HCT116 (cell line): ENCODE measurements around the gene FBLL1. TPM values are rescaled to one million over a fixed set of nuclear protein-coding genes. Genes with fewer than 3 reads are reported as not detected.

Source experiments
- ATAC-seq: fragments of 200-7000 bp; cut with Tn5 transposase; 2 replicates; pipeline ENCODE4 v1.9.1; 2020; ENCODE audit warnings: mild to moderate bottlenecking, moderate library complexity
- BruUV-seq: library from RNA; stranded (reverse); fragments of 400-500 nt; replicated peaks from 2 replicates; lab custom pipeline; 2021; lab: Mats Ljungman, UMichigan
- CTCF ChIA-PET: fragments of 300-600 bp; sonication (Branson Sonifier 250); formaldehyde crosslinking; loops from one replicate; lab custom pipeline; 2021; ENCODE audit warnings: antibody characterized with exemption; lab: Charles Lee
- POLR2A ChIA-PET: fragments of 300-600, 350-600 bp; sonication (Branson Sonifier 250); formaldehyde crosslinking; loops from one replicate; lab custom pipeline; 2021; ENCODE audit warnings: antibody characterized with exemption; lab: Charles Lee
- RAD21 ChIA-PET, 2 experiments: fragments of 300-600 bp; sonication (Branson Sonifier 250); formaldehyde crosslinking; loops; one replicate each; lab custom pipeline; 2023; ENCODE audit warnings: low total read pairs in 2 of 2; ENCODE audit not compliant: uncharacterized antibody in 2 of 2, unreplicated experiment in 2 of 2, low non-redundant PET in 1 of 2; lab: Charles Lee
- DNase-seq: peaks from one replicate; pipeline ENCODE4 v3.0.0-alpha.2; 2010; ENCODE audit warnings: low read depth, low spot score
- H2AFZ ChIP-seq: fragments of 200-600 bp; shearing (Covaris generic), sonication (generic); 2 replicates; pipeline ENCODE4 v1.6.1; 2017; ENCODE audit warnings: low read depth, mixed run types, mixed read lengths, antibody characterized with exemption, low read length; ENCODE audit not compliant: poor library complexity, severe bottlenecking
- H3K27ac ChIP-seq: 2 replicates; pipeline ENCODE4 v1.5.1; 2012; ENCODE audit warnings: low read depth, low read length
- H3K27me3 ChIP-seq: fragments of 200-600 bp; sonication (generic); 2 replicates; pipeline ENCODE4 v1.6.1; 2016; ENCODE audit warnings: mixed run types, low read length, mixed read lengths; ENCODE audit not compliant: insufficient read depth
- H3K36me3 ChIP-seq, 2 experiments: fragments of 200-500 bp in 1 of 2; fragments of 200-600 bp in 1 of 2; sonication (Bioruptor generic) in 1 of 2; sonication (generic) in 1 of 2; 2 replicates each; pipeline versions ENCODE4 v1.5.1 to v1.6.1; 2014 to 2016; ENCODE audit warnings: low read length in 2 of 2, inconsistent platforms in 1 of 2, mixed read lengths in 1 of 2, mixed run types in 1 of 2; ENCODE audit not compliant: insufficient read depth in 2 of 2, control insufficient read depth in 1 of 2
- H3K4me1 ChIP-seq, 2 experiments: fragments of 200-600 bp in 1 of 2; sonication (generic) in 1 of 2; 2 replicates each; pipeline versions ENCODE4 v1.5.1 to v1.6.1; 2012 to 2017; ENCODE audit warnings: low read length in 2 of 2, inconsistent platforms in 1 of 2, mild to moderate bottlenecking in 1 of 2, mixed read lengths in 1 of 2, mixed run types in 1 of 2, moderate library complexity in 1 of 2; ENCODE audit not compliant: insufficient read depth in 2 of 2, control insufficient read depth in 1 of 2
- H3K4me2 ChIP-seq: fragments of 200-600 bp; sonication (generic); 2 replicates; pipeline ENCODE4 v1.6.1; 2017; ENCODE audit warnings: mixed run types, low read length, mixed read lengths
- H3K4me3 ChIP-seq, 2 experiments: fragments of 200-600 bp in 1 of 2; sonication (generic) in 1 of 2; replicated peaks in 1 of 2; 2 replicates each; pipeline ENCODE4 v1.5.1; 2011 to 2016; ENCODE audit warnings: low read length in 2 of 2, control low read depth in 1 of 2, low read depth in 1 of 2, mild to moderate bottlenecking in 1 of 2, mixed read lengths in 1 of 2, mixed run types in 1 of 2
- H3K79me2 ChIP-seq: fragments of 200-600 bp; sonication (generic); 2 replicates; pipeline ENCODE4 v1.6.1; 2017; ENCODE audit warnings: mild to moderate bottlenecking, mixed run types, low read length, moderate library complexity, mixed read lengths; ENCODE audit not compliant: insufficient read depth
- H3K9ac ChIP-seq: fragments of 200-600 bp; sonication (generic); 2 replicates; pipeline ENCODE4 v1.6.1; 2016; ENCODE audit warnings: low read length, mixed read lengths
- H3K9me2 ChIP-seq: fragments of 200-600 bp; sonication (generic), shearing (Covaris generic); 2 replicates; pipeline ENCODE4 v1.6.1; 2017; ENCODE audit warnings: mixed run types, mild to moderate bottlenecking, moderate library complexity; ENCODE audit not compliant: insufficient read depth
- H3K9me3 ChIP-seq, 2 experiments: fragments of 200-500 bp in 1 of 2; fragments of 200-600 bp in 1 of 2; sonication (Bioruptor generic) in 1 of 2; sonication (generic) in 1 of 2; 2 replicates each; pipeline ENCODE4 v1.6.1; 2014 to 2017; ENCODE audit warnings: low read length in 2 of 2, mixed read lengths in 2 of 2, inconsistent platforms in 1 of 2, low read depth in 1 of 2, mild to moderate bottlenecking in 1 of 2, mixed run types in 1 of 2, moderate library complexity in 1 of 2; ENCODE audit not compliant: control insufficient read depth in 1 of 2, insufficient read depth in 1 of 2
- H4K20me1 ChIP-seq: fragments of 200-600 bp; sonication (generic), shearing (Covaris generic); 2 replicates; pipeline ENCODE4 v1.6.1; 2017; ENCODE audit warnings: mixed run types, mild to moderate bottlenecking, moderate library complexity; ENCODE audit not compliant: insufficient read depth
- CBX3 ChIP-seq: IDR thresholded peaks from 2 replicates; pipeline ENCODE4 v1.6.1; 2012; ENCODE audit warnings: low read depth
- EGR1 ChIP-seq: IDR thresholded peaks from 2 replicates; pipeline ENCODE4 v1.6.1; 2012; ENCODE audit warnings: low read depth
- EZH2 ChIP-seq: fragments of 200-600 bp; sonication (generic); IDR thresholded peaks from 2 replicates; pipeline ENCODE4 v1.6.1; 2017; ENCODE audit warnings: antibody characterized with exemption, mixed run types
- EZH2phosphoT487 ChIP-seq: fragments of 200-600 bp; IDR thresholded peaks from 2 replicates; pipeline ENCODE4 v1.6.1; 2018; ENCODE audit warnings: antibody characterized with exemption, borderline replicate concordance
- FOSL1 ChIP-seq: IDR thresholded peaks from 2 replicates; pipeline ENCODE4 v1.6.1; 2012; ENCODE audit warnings: low read depth
- JUND ChIP-seq: IDR thresholded peaks from 2 replicates; pipeline ENCODE4 v1.6.1; 2012
- POLR2A ChIP-seq: IDR thresholded peaks from 2 replicates; pipeline ENCODE4 v1.7.0; 2011; ENCODE audit warnings: borderline replicate concordance; ENCODE audit not compliant: insufficient read depth, insufficient read length; ENCODE audit errors: extremely low read depth
- POLR2AphosphoS5 ChIP-seq: IDR thresholded peaks from 2 replicates; pipeline ENCODE4 v1.6.1; 2011; ENCODE audit warnings: mild to moderate bottlenecking, low read depth, low read length, moderate library complexity
- RAD21 ChIP-seq: IDR thresholded peaks from 2 replicates; pipeline ENCODE4 v1.6.1; 2012; ENCODE audit warnings: low read depth, mild to moderate bottlenecking
- SRF ChIP-seq: IDR thresholded peaks from 2 replicates; pipeline ENCODE4 v1.6.1; 2012; ENCODE audit warnings: low read depth
- TCF7L2 ChIP-seq: IDR thresholded peaks from 2 replicates; pipeline ENCODE4 v1.7.0; 2011; ENCODE audit warnings: borderline replicate concordance, inconsistent platforms; ENCODE audit not compliant: insufficient read depth, insufficient read length; ENCODE audit errors: extremely low read depth
- YY1 ChIP-seq: IDR thresholded peaks from 2 replicates; pipeline ENCODE4 v1.6.1; 2011; ENCODE audit warnings: low read length, low read depth, moderate library complexity, mild to moderate bottlenecking; ENCODE audit not compliant: insufficient replicate concordance; ENCODE audit errors: extremely low read depth
- ZNF274 ChIP-seq: fragments of 200-500 bp; sonication (Bioruptor generic); IDR thresholded peaks from 2 replicates; pipeline ENCODE4 v1.6.1; 2014; ENCODE audit warnings: mild to moderate bottlenecking, low read depth, low read length, inconsistent platforms
- intact Hi-C: fragments of 100-400 bp; cut with micrococcal nuclease; formaldehyde crosslinking; loops from 2 replicates; pipeline ENCODE4 v1.10.0; 2022
- total RNA-seq: library from RNA; stranded (reverse); gene quantifications from one replicate; pipeline ENCODE4 v1.2.1, GENCODE V29; 2021; ENCODE audit not compliant: unreplicated experiment
- TF ChIP-seq, protein P1 (sequence below): IDR thresholded peaks from 2 replicates; pipeline ENCODE4 v1.6.1; 2012
- TF ChIP-seq, protein P2 (sequence below): IDR thresholded peaks from 2 replicates; pipeline ENCODE4 v1.6.1; 2012

The FBLL1 gene
- total RNA-seq, 1 experiment from 2014 or later = 0.15 TPM

DNA sequence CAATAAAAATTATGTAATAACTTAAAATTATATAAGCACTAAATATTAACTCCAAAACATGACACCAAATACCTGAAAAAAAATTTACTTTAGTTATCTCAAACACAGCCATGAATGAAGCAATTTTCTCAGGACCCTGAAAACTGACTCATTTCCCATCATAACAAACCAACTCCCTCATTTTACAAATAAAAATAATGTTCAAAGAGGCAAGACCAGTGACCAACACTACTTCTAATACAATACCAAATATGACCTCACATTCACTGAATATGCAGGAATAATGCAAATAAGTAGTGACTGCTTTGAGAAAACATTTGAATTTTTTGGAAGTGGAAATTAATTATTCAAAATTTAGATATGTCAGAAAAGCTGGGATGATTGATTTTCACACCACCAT, 21.6 kb downstream of the FBLL1 start:
- H3K4me2 ChIP-seq = no peak overlapping the region
- H3K9me3 ChIP-seq = no peaks in the 10 kb centered on the region
- H3K27ac ChIP-seq = no peak overlapping the region
- TF ChIP-seq FOSL1 (no peak), JUND (no peak)
- TF ChIP-seq, protein P1, sequence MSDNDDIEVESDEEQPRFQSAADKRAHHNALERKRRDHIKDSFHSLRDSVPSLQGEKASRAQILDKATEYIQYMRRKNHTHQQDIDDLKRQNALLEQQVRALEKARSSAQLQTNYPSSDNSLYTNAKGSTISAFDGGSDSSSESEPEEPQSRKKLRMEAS = no peak
- POLR2A ChIA-PET = no interaction called here
- ATAC-seq = no peak
- H3K9ac ChIP-seq = no peak overlapping the region
- BruUV-seq = no TSS peak
- RAD21 ChIA-PET = no interaction called here
- DNase-seq = no peak
- H3K79me2 ChIP-seq = peaks cover 29% of the 10 kb centered on the region
- no peaks in the 10 kb centered on the region; the same call in 1 of the 2 replicates for H3K9me2 ChIP-seq
- H3K4me3 ChIP-seq = no peak overlapping the region
- H2AFZ ChIP-seq = no peak overlapping the region
- no peaks in the 10 kb centered on the region for H3K27me3 ChIP-seq
- intact Hi-C loops = no loop called here
- CTCF ChIA-PET = no interaction called here
- no peaks in the 10 kb centered on the region for H4K20me1 ChIP-seq
- H3K4me1 ChIP-seq = no peaks in the 10 kb centered on the region
- H3K36me3 ChIP-seq = peaks cover 9 to 19% of the 10 kb centered on the region in 2 experiments; a peak in 3 of 4 replicates

- intact Hi-C loops = no loop called here
- ChIA-PET CTCF (no interaction called here), RAD21 (no interaction called here), POLR2A (no interaction called here)
- no peaks in the 10 kb centered on the region for H4K20me1 ChIP-seq
- H3K9ac ChIP-seq = no peak overlapping the region
- ATAC-seq (no peak), DNase-seq (no peak)
- peaks cover 35% of the 10 kb centered on the region for H3K79me2 ChIP-seq
- no peaks in the 10 kb centered on the region; the same call in 1 of the 2 replicates for H3K9me2 ChIP-seq
- no peak overlapping the region for H3K4me3 ChIP-seq
- BruUV-seq = no TSS peak
- H3K4me2 ChIP-seq = no peak overlapping the region
- no peak overlapping the region for H2AFZ ChIP-seq
- no peaks in the 10 kb centered on the region for H3K27me3 ChIP-seq
- H3K9me3 ChIP-seq = no peaks in the 10 kb centered on the region
- no peak overlapping the region for H3K27ac ChIP-seq
- H3K4me1 ChIP-seq = no peaks in the 10 kb centered on the region
- TF ChIP-seq, protein P2, sequence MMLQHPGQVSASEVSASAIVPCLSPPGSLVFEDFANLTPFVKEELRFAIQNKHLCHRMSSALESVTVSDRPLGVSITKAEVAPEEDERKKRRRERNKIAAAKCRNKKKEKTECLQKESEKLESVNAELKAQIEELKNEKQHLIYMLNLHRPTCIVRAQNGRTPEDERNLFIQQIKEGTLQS = no peak
- TF ChIP-seq RAD21 (no peak), POLR2AphosphoS5 (no peak), EZH2phosphoT487 (no peak), EZH2 (no peak), CBX3 (no peak), POLR2A (no peak), YY1 (no peak), FOSL1 (no peak), TCF7L2 (no peak), EGR1 (no peak), SRF (no peak), ZNF274 (no peak), JUND (no peak)
- TF ChIP-seq, protein P1 = no peak
- TF ChIP-seq, all 23 proteins: peak for 0
- peaks cover 21 to 23% of the 10 kb centered on the region in 2 experiments; a peak in 3 of 4 replicates for H3K36me3 ChIP-seq
These were observed 23.0 kb downstream of the FBLL1 start for GRCh38 chr5:168552146-168552545.
